PFSK-1 (cell line): ENCODE data around the gene LCMT1.

Experiments used
- FOXP2 ChIP-seq: optimal IDR thresholded peaks from 2 replicates; pipeline ENCODE3; 2011; ENCODE audit warnings: borderline replicate concordance, control low read depth, inconsistent platforms; ENCODE audit not compliant: insufficient read depth; ENCODE audit errors: extremely low read length, extremely low read depth
- POLR2AphosphoS5 ChIP-seq: IDR thresholded peaks from 2 replicates; pipeline ENCODE4 v1.6.1; 2012; ENCODE audit warnings: low read depth, mild to moderate bottlenecking, control low read depth, low read length, moderate library complexity
- REST ChIP-seq, 2 experiments: IDR thresholded peaks; 2 replicates each; pipeline versions ENCODE4 v1.6.1 to v1.8.0; 2011 to 2012; ENCODE audit warnings: low read depth in 2 of 2, low read length in 2 of 2, control low read depth in 1 of 2, inconsistent platforms in 1 of 2, mild to moderate bottlenecking in 1 of 2, moderate library complexity in 1 of 2; ENCODE audit not compliant: insufficient read depth in 1 of 2
- SIN3A ChIP-seq: IDR thresholded peaks from 2 replicates; pipeline ENCODE4 v1.6.1; 2012; ENCODE audit warnings: mild to moderate bottlenecking, low read length, moderate library complexity, borderline replicate concordance; ENCODE audit not compliant: insufficient read depth
- TAF1 ChIP-seq: IDR thresholded peaks from 2 replicates; pipeline ENCODE4 v1.6.1; 2012; ENCODE audit warnings: low read length, control low read depth, borderline replicate concordance; ENCODE audit not compliant: insufficient read depth

LCMT1 gene

DNA sequence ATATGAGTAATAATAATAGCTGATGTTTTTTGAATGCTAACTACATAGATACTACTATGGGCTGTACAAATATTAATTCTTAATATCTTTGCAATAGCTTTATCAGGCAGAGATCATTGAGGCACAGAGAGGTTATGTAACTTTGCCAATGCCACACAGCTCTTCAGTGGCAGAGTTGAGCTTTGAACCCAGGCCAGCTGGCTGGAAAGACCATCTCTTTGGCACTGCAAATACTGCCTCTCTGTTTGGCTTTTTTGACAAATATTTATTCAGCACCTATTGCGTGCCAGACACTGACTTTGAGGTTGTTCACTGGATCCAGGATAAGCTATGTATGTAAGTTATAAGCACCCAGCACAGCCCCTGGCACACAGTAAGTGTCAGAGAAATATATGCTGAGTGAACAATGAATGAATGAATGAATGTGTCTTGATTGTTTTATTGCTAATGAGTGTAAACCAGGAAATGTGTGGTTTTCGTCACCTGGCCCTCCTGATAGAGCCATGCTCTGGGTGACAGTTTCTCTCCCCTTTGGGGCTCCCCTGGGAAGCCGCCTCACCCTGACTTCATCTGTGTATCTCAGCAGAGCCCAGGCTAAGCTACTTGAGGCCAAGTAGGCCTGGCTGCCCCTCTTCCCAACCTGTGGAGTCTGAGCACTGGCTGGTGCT is 107.7 kb downstream of the LCMT1 start:
- no peak for TF ChIP-seq SIN3A
- TF ChIP-seq FOXP2 = no peak
- no peak for TF ChIP-seq REST (IDR thresholded peaks at IDR 0.05; ENCODE audit: insufficient read depth in 1 of 2, low read depth in 2 of 2, low read length in 2 of 2)
- TF ChIP-seq POLR2AphosphoS5 = no peak
- TF ChIP-seq TAF1 = no peak

DNA sequence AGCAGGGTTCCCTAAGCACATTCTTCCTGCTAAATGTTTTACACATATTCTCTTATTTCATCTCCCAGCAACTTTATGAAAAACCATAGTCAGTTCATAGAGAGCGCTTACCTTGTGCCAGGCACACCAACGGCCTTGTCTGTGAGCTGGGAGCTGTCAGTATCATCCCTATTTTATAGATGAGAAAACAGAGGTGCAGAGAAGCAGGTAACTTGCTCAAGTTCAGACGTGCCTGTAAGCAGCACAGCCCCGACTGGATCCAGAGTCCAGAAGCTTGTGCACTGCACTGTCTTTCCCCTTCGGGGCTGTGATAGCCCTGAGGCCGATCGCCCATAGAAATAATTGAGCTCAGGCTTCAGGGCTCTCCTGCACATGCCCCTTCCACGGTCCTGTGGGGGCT is 111.4 kb downstream of the LCMT1 start:
- TF ChIP-seq SIN3A (no peak), TAF1 (no peak), POLR2AphosphoS5 (no peak)

- TF ChIP-seq POLR2AphosphoS5 (no peak), REST (IDR thresholded peaks at IDR 0.05; ENCODE audit: insufficient read depth in 1 of 2, low read depth in 2 of 2, low read length in 2 of 2) (no peak), SIN3A (no peak), TAF1 (no peak), FOXP2 (no peak)
Measured at GRCh38 chr16:25223964-25224363, 112.4 kb downstream of the LCMT1 start.

GRCh38 chr16:25224731-25225319 is 113.3 kb downstream of the LCMT1 start:
- no peak for TF ChIP-seq TAF1
- no peak for TF ChIP-seq FOXP2
- TF ChIP-seq POLR2AphosphoS5 = no peak
- TF ChIP-seq SIN3A = no peak
- no peak for TF ChIP-seq REST (IDR thresholded peaks at IDR 0.05; ENCODE audit: insufficient read depth in 1 of 2, low read depth in 2 of 2, low read length in 2 of 2)
